HCT116 (cell line): ENCODE results near the gene GPR63. TPM values are rescaled to one million over a fixed set of nuclear protein-coding genes. Genes with fewer than 3 reads are reported as not detected.

Experiments used
- ATAC-seq: fragments of 200-7000 bp; cut with Tn5 transposase; 2 replicates; pipeline ENCODE4 v1.9.1; 2020; ENCODE audit warnings: mild to moderate bottlenecking, moderate library complexity
- BruUV-seq: library from RNA; stranded (reverse); fragments of 400-500 nt; replicated peaks from 2 replicates; lab custom pipeline; 2021; lab: Mats Ljungman, UMichigan
- CTCF ChIA-PET: fragments of 300-600 bp; sonication (Branson Sonifier 250); formaldehyde crosslinking; loops from one replicate; lab custom pipeline; 2021; ENCODE audit warnings: antibody characterized with exemption; lab: Charles Lee
- POLR2A ChIA-PET: fragments of 300-600, 350-600 bp; sonication (Branson Sonifier 250); formaldehyde crosslinking; loops from one replicate; lab custom pipeline; 2021; ENCODE audit warnings: antibody characterized with exemption; lab: Charles Lee
- RAD21 ChIA-PET, 2 experiments: fragments of 300-600 bp; sonication (Branson Sonifier 250); formaldehyde crosslinking; loops; one replicate each; lab custom pipeline; 2023; ENCODE audit warnings: low total read pairs in 2 of 2; ENCODE audit not compliant: uncharacterized antibody in 2 of 2, unreplicated experiment in 2 of 2, low non-redundant PET in 1 of 2; lab: Charles Lee
- DNase-seq: peaks from one replicate; pipeline ENCODE4 v3.0.0-alpha.2; 2010; ENCODE audit warnings: low read depth, low spot score
- H2AFZ ChIP-seq: fragments of 200-600 bp; shearing (Covaris generic), sonication (generic); 2 replicates; pipeline ENCODE4 v1.6.1; 2017; ENCODE audit warnings: low read depth, mixed run types, mixed read lengths, antibody characterized with exemption, low read length; ENCODE audit not compliant: poor library complexity, severe bottlenecking
- H3K27ac ChIP-seq: 2 replicates; pipeline ENCODE4 v1.5.1; 2012; ENCODE audit warnings: low read depth, low read length
- H3K27me3 ChIP-seq: fragments of 200-600 bp; sonication (generic); 2 replicates; pipeline ENCODE4 v1.6.1; 2016; ENCODE audit warnings: mixed run types, low read length, mixed read lengths; ENCODE audit not compliant: insufficient read depth
- H3K36me3 ChIP-seq, 2 experiments: fragments of 200-500 bp in 1 of 2; fragments of 200-600 bp in 1 of 2; sonication (Bioruptor generic) in 1 of 2; sonication (generic) in 1 of 2; 2 replicates each; pipeline versions ENCODE4 v1.5.1 to v1.6.1; 2014 to 2016; ENCODE audit warnings: low read length in 2 of 2, inconsistent platforms in 1 of 2, mixed read lengths in 1 of 2, mixed run types in 1 of 2; ENCODE audit not compliant: insufficient read depth in 2 of 2, control insufficient read depth in 1 of 2
- H3K4me1 ChIP-seq, 2 experiments: fragments of 200-600 bp in 1 of 2; sonication (generic) in 1 of 2; 2 replicates each; pipeline versions ENCODE4 v1.5.1 to v1.6.1; 2012 to 2017; ENCODE audit warnings: low read length in 2 of 2, inconsistent platforms in 1 of 2, mild to moderate bottlenecking in 1 of 2, mixed read lengths in 1 of 2, mixed run types in 1 of 2, moderate library complexity in 1 of 2; ENCODE audit not compliant: insufficient read depth in 2 of 2, control insufficient read depth in 1 of 2
- H3K4me2 ChIP-seq: fragments of 200-600 bp; sonication (generic); 2 replicates; pipeline ENCODE4 v1.6.1; 2017; ENCODE audit warnings: mixed run types, low read length, mixed read lengths
- H3K4me3 ChIP-seq, 2 experiments: fragments of 200-600 bp in 1 of 2; sonication (generic) in 1 of 2; replicated peaks in 1 of 2; 2 replicates each; pipeline ENCODE4 v1.5.1; 2011 to 2016; ENCODE audit warnings: low read length in 2 of 2, control low read depth in 1 of 2, low read depth in 1 of 2, mild to moderate bottlenecking in 1 of 2, mixed read lengths in 1 of 2, mixed run types in 1 of 2
- H3K79me2 ChIP-seq: fragments of 200-600 bp; sonication (generic); 2 replicates; pipeline ENCODE4 v1.6.1; 2017; ENCODE audit warnings: mild to moderate bottlenecking, mixed run types, low read length, moderate library complexity, mixed read lengths; ENCODE audit not compliant: insufficient read depth
- H3K9ac ChIP-seq: fragments of 200-600 bp; sonication (generic); 2 replicates; pipeline ENCODE4 v1.6.1; 2016; ENCODE audit warnings: low read length, mixed read lengths
- H3K9me2 ChIP-seq: fragments of 200-600 bp; sonication (generic), shearing (Covaris generic); 2 replicates; pipeline ENCODE4 v1.6.1; 2017; ENCODE audit warnings: mixed run types, mild to moderate bottlenecking, moderate library complexity; ENCODE audit not compliant: insufficient read depth
- H3K9me3 ChIP-seq, 2 experiments: fragments of 200-500 bp in 1 of 2; fragments of 200-600 bp in 1 of 2; sonication (Bioruptor generic) in 1 of 2; sonication (generic) in 1 of 2; 2 replicates each; pipeline ENCODE4 v1.6.1; 2014 to 2017; ENCODE audit warnings: low read length in 2 of 2, mixed read lengths in 2 of 2, inconsistent platforms in 1 of 2, low read depth in 1 of 2, mild to moderate bottlenecking in 1 of 2, mixed run types in 1 of 2, moderate library complexity in 1 of 2; ENCODE audit not compliant: control insufficient read depth in 1 of 2, insufficient read depth in 1 of 2
- H4K20me1 ChIP-seq: fragments of 200-600 bp; sonication (generic), shearing (Covaris generic); 2 replicates; pipeline ENCODE4 v1.6.1; 2017; ENCODE audit warnings: mixed run types, mild to moderate bottlenecking, moderate library complexity; ENCODE audit not compliant: insufficient read depth
- CBX3 ChIP-seq: IDR thresholded peaks from 2 replicates; pipeline ENCODE4 v1.6.1; 2012; ENCODE audit warnings: low read depth
- CEBPB ChIP-seq: IDR thresholded peaks from 2 replicates; pipeline ENCODE4 v1.6.1; 2012; ENCODE audit warnings: low read depth
- ELF1 ChIP-seq: IDR thresholded peaks from 2 replicates; pipeline ENCODE4 v1.6.1; 2012; ENCODE audit warnings: low read depth, borderline replicate concordance
- POLR2AphosphoS5 ChIP-seq: IDR thresholded peaks from 2 replicates; pipeline ENCODE4 v1.6.1; 2011; ENCODE audit warnings: mild to moderate bottlenecking, low read depth, low read length, moderate library complexity
- RAD21 ChIP-seq: IDR thresholded peaks from 2 replicates; pipeline ENCODE4 v1.6.1; 2012; ENCODE audit warnings: low read depth, mild to moderate bottlenecking
- SP1 ChIP-seq: IDR thresholded peaks from 2 replicates; pipeline ENCODE4 v1.6.1; 2012; ENCODE audit warnings: low read depth
- SRF ChIP-seq: IDR thresholded peaks from 2 replicates; pipeline ENCODE4 v1.6.1; 2012; ENCODE audit warnings: low read depth
- TCF7L2 ChIP-seq: IDR thresholded peaks from 2 replicates; pipeline ENCODE4 v1.7.0; 2011; ENCODE audit warnings: borderline replicate concordance, inconsistent platforms; ENCODE audit not compliant: insufficient read depth, insufficient read length; ENCODE audit errors: extremely low read depth
- ZFX ChIP-seq: fragments of 450-650 bp; IDR thresholded peaks from 2 replicates; pipeline ENCODE4 v1.6.1; 2017
- ZNF274 ChIP-seq: fragments of 200-500 bp; sonication (Bioruptor generic); IDR thresholded peaks from 2 replicates; pipeline ENCODE4 v1.6.1; 2014; ENCODE audit warnings: mild to moderate bottlenecking, low read depth, low read length, inconsistent platforms
- intact Hi-C: fragments of 100-400 bp; cut with micrococcal nuclease; formaldehyde crosslinking; loops from 2 replicates; pipeline ENCODE4 v1.10.0; 2022
- total RNA-seq: library from RNA; stranded (reverse); gene quantifications from one replicate; pipeline ENCODE4 v1.2.1, GENCODE V29; 2021; ENCODE audit not compliant: unreplicated experiment
- TF ChIP-seq, protein P1 (sequence below): IDR thresholded peaks from 2 replicates; pipeline ENCODE4 v1.6.1; 2012; ENCODE audit warnings: low read depth
- TF ChIP-seq, protein P2 (sequence below): IDR thresholded peaks from 2 replicates; pipeline ENCODE4 v1.6.1; 2012
- TF ChIP-seq, protein P3 (sequence below): IDR thresholded peaks from 2 replicates; pipeline ENCODE4 v1.6.1; 2012
- TF ChIP-seq, protein P4 (sequence below), 3 experiments: fragments of 200-600 bp in 1 of 3; sonication (generic) in 1 of 3; IDR thresholded peaks in 2 of 3; conservative IDR thresholded peaks in 1 of 3; 2 replicates each; pipeline ENCODE4 v1.5.1; 2012 to 2017; ENCODE audit warnings: low read depth in 2 of 3, low read length in 2 of 3, antibody characterized with exemption in 1 of 3, borderline replicate concordance in 1 of 3, control low read depth in 1 of 3, mild to moderate bottlenecking in 1 of 3, mixed read lengths in 1 of 3, mixed run types in 1 of 3, moderate library complexity in 1 of 3; ENCODE audit not compliant: insufficient read depth in 1 of 3

GPR63 gene
- total RNA-seq, 1 experiment from 2014 or later = 3.5 TPM

DNA sequence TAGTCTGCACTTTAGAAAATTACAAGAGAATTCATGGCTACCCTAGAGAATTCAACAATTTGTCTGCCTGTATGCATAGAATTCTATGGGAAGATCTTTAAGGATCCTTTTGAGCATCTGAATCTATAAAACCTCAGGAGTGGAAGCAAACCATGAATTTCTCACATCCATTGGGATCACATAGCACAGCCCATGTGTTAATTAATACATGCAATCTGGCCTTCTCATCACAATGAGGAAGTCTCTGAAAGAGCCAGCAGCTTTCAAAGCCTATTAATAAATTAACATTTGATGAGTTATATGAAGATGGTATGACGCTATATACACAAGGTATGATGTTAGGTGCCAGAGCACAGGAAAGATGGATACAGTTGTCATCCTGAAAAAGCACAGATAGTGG lies 35.7 kb upstream of the GPR63 start:
- Histone ChIP-seq H3K9me3 (no peaks in the 10 kb centered on the region), H3K36me3 (no peaks in the 10 kb centered on the region), H3K4me2 (no peak overlapping the region), H3K4me1 (no peaks in the 10 kb centered on the region), H3K4me3 (no peak overlapping the region), H3K9ac (no peak overlapping the region), H4K20me1 (no peaks in the 10 kb centered on the region), H3K79me2 (no peaks in the 10 kb centered on the region), H3K27ac (no peak overlapping the region), H2AFZ (no peak overlapping the region), H3K27me3 (no peaks in the 10 kb centered on the region), H3K9me2 (no peaks in the 10 kb centered on the region)
- RAD21 ChIA-PET = no interaction called here
- no peak for DNase-seq
- POLR2A ChIA-PET = no interaction called here
- CTCF ChIA-PET = no interaction called here
- no peak for ATAC-seq
- BruUV-seq = no TSS peak
- TF ChIP-seq ZFX = no peak
- intact Hi-C loops = no loop called here

DNA sequence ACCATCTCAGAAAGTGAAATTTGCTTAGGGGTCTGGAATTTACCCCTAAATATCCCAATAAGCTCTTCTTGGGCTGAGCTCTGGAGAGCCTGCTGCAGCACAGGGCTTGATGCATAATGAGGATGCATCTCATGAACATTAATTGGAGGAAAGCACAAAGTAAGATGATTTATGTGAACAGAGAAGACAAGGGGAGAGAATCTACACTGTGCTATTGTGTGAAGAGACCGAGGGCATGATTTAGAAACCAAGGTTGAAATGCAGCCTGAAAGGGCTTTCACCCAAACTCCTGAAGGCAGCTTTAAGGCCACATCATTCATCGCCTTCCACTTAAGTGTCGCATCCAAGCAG lies 27.8 kb upstream of the GPR63 start:
- BruUV-seq = no TSS peak
- ChIA-PET CTCF (no interaction called here), POLR2A (no interaction called here)
- no peaks in the 10 kb centered on the region for H4K20me1 ChIP-seq
- no peak overlapping the region for H3K9ac ChIP-seq
- no peak overlapping the region for H3K4me2 ChIP-seq
- no peak overlapping the region for H3K27ac ChIP-seq
- no peaks in the 10 kb centered on the region for H3K4me1 ChIP-seq
- H3K27me3 ChIP-seq = no peaks in the 10 kb centered on the region
- H2AFZ ChIP-seq = no peak overlapping the region
- H3K9me3 ChIP-seq = no peaks in the 10 kb centered on the region
- H3K79me2 ChIP-seq = no peaks in the 10 kb centered on the region
- no peak for DNase-seq
- no peaks in the 10 kb centered on the region for H3K36me3 ChIP-seq
- H3K9me2 ChIP-seq = no peaks in the 10 kb centered on the region
- TF ChIP-seq ZFX = no peak
- TF ChIP-seq ELF1 = no peak
- TF ChIP-seq, protein P1, sequence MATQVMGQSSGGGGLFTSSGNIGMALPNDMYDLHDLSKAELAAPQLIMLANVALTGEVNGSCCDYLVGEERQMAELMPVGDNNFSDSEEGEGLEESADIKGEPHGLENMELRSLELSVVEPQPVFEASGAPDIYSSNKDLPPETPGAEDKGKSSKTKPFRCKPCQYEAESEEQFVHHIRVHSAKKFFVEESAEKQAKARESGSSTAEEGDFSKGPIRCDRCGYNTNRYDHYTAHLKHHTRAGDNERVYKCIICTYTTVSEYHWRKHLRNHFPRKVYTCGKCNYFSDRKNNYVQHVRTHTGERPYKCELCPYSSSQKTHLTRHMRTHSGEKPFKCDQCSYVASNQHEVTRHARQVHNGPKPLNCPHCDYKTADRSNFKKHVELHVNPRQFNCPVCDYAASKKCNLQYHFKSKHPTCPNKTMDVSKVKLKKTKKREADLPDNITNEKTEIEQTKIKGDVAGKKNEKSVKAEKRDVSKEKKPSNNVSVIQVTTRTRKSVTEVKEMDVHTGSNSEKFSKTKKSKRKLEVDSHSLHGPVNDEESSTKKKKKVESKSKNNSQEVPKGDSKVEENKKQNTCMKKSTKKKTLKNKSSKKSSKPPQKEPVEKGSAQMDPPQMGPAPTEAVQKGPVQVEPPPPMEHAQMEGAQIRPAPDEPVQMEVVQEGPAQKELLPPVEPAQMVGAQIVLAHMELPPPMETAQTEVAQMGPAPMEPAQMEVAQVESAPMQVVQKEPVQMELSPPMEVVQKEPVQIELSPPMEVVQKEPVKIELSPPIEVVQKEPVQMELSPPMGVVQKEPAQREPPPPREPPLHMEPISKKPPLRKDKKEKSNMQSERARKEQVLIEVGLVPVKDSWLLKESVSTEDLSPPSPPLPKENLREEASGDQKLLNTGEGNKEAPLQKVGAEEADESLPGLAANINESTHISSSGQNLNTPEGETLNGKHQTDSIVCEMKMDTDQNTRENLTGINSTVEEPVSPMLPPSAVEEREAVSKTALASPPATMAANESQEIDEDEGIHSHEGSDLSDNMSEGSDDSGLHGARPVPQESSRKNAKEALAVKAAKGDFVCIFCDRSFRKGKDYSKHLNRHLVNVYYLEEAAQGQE = no peak
- TF ChIP-seq CBX3 = no peak
- no peak for TF ChIP-seq SRF
- TF ChIP-seq, protein P2, sequence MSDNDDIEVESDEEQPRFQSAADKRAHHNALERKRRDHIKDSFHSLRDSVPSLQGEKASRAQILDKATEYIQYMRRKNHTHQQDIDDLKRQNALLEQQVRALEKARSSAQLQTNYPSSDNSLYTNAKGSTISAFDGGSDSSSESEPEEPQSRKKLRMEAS = no peak
- TF ChIP-seq CEBPB = no peak
- TF ChIP-seq ZNF274 = no peak
- no peak for TF ChIP-seq RAD21
- TF ChIP-seq, protein P3, sequence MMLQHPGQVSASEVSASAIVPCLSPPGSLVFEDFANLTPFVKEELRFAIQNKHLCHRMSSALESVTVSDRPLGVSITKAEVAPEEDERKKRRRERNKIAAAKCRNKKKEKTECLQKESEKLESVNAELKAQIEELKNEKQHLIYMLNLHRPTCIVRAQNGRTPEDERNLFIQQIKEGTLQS = no peak
- TF ChIP-seq TCF7L2 = no peak
- TF ChIP-seq, protein P4, sequence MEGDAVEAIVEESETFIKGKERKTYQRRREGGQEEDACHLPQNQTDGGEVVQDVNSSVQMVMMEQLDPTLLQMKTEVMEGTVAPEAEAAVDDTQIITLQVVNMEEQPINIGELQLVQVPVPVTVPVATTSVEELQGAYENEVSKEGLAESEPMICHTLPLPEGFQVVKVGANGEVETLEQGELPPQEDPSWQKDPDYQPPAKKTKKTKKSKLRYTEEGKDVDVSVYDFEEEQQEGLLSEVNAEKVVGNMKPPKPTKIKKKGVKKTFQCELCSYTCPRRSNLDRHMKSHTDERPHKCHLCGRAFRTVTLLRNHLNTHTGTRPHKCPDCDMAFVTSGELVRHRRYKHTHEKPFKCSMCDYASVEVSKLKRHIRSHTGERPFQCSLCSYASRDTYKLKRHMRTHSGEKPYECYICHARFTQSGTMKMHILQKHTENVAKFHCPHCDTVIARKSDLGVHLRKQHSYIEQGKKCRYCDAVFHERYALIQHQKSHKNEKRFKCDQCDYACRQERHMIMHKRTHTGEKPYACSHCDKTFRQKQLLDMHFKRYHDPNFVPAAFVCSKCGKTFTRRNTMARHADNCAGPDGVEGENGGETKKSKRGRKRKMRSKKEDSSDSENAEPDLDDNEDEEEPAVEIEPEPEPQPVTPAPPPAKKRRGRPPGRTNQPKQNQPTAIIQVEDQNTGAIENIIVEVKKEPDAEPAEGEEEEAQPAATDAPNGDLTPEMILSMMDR (IDR thresholded peaks at IDR 0.05 in 2 of 3, conservative IDR thresholded peaks at IDR 0.05 in 1 of 3; ENCODE audit: borderline replicate concordance in 1 of 3, insufficient read depth in 1 of 3, low read depth in 2 of 3, low read length in 2 of 3) = no peak
- TF ChIP-seq SP1 = no peak
- no peak for TF ChIP-seq POLR2AphosphoS5
- TF ChIP-seq, all 23 proteins: peak for 0
- RAD21 ChIA-PET = no interaction called here
- H3K4me3 ChIP-seq = no peak overlapping the region
- ATAC-seq = no peak
- intact Hi-C loops = no loop called here
